Right ventricle myocardium inferior (tissue), 1 donor: ENCODE data around the gene TTC39C. TPM values are rescaled to one million over a fixed set of nuclear protein-coding genes. Genes with fewer than 3 reads are reported as not detected.

Source experiments
- ATAC-seq: fragments of 200-7000 bp; cut with Tn5 transposase; one replicate; pipeline ENCODE4 v1.9.1; 2020; ENCODE audit warnings: mild to moderate bottlenecking, moderate library complexity
- DNase-seq: peaks from one replicate; pipeline ENCODE4 v3.0.0; 2021; ENCODE audit errors: missing footprints
- intact Hi-C: fragments of 100-400 bp; cut with DNase I; formaldehyde crosslinking; loops from one replicate; pipeline ENCODE4 v1.11.0; 2022
- total RNA-seq: library from RNA; stranded (reverse); fragmentation: NEBNext Ultra II Directional; extraction: Animal tissue kit (Norgen Biotek cat#: 25700); gene quantifications from one replicate; pipeline ENCODE4 v1.2.1, GENCODE V29; 2021
- donor health status: DM: no; HTN: yes; CAD: no; lungs with severe emphysema.

The TTC39C gene
- total RNA-seq, 1 donor from 2014 or later = 4.0 TPM

DNA sequence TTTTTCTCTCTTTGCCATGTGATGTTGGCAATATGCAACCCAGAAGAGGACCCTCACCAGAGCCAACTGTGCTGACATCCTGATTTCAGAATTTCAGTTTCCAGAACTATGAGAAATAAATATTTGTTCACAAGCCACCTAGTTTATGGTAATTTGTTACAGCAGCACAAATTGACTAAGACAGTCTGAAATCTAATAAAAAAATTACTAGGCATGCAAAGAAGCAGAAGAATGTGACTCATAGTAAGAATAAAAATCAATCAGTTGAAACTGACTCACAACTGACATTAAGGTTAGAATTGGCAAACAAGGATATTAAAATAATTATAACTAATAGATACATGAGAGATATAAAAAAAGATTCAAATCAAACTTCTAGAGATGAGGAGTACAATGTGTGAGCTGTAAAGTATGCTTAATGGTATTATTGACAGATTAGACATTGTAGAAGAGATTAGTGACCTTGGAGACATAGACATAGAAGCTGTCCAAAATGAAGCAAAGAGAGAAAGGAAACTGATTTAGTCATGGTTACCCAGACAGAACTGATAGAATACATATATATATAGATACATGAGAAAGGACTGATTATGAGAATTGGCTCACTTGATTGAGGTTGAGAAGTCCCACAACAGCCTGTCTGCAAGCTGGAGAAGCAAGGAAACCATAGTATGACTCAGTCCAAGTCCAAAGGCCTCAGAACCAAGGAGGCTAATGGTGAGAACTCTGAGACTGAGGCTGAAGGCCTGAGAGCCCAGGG, 27.8 kb upstream of the TTC39C start:
- no peak for ATAC-seq

GRCh38 chr18:23990474-23991410, 23.8 kb upstream of the TTC39C start:
- DNase-seq (no peak), ATAC-seq (no peak)
- intact Hi-C loops = loop anchor here (10.0 kb wide), 1 partner anchor 496 kb away; no protein-coding TSS in a partner anchor

More for the DNA sequence above, 27.8 kb upstream of the TTC39C start:
- no peak for DNase-seq
- intact Hi-C loops = no loop called here

GRCh38 chr18:23992089-23992940, 22.2 kb upstream of the TTC39C start:
- intact Hi-C loops = loop anchor here (10.0 kb wide), 1 partner anchor 498 kb away; no protein-coding TSS in a partner anchor
- ATAC-seq (peak; percentile 93), DNase-seq (peak; percentile 74)

DNA sequence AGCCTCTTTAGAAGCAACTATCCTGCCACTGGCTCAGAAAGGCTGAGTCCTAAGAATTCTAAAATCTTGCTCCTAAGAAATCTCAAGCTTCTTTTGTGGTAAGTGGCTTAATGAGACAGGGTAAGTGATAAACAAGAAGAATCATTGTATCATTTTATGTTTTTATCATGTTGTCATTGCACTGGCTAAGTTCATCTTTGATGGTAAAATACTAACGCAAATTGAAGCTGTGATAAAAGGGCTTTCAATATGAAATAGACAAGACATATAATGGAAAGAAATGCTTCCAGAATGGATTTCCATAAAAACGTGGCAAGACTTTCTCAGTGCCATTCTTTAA, 21.6 kb upstream of the TTC39C start:
- ATAC-seq = no peak

DNA sequence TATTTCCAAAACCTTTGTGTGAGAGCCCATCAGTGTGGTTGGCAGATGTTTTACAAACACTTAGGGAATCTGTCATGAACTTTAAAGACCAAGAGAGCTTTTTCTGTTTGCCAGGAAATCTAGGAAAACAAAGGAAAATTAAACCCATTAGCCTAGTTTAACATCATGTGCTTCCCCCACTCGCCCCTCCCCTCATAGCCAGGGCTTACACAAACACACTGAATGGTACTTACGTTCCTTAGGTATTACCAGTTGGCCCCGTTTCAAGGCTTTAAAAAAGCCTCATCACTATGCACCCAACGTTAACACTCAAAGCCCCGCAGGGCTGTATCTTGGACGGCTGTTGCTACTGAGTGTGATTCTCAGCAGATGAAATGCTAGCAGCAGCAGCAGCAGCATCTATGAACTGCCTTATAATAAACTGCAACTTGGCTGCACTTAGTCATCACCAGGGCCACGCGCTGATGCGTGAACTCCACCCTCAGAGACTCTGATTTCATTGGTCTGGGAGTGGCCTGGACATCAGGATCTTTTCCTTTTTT, 20.1 kb upstream of the TTC39C start:
- ATAC-seq (peak; percentile 40), DNase-seq (peak; percentile 65)
- intact Hi-C loops = loop anchor here (10.0 kb wide), 1 partner anchor 500 kb away; no protein-coding TSS in a partner anchor

More for the DNA sequence above, 21.6 kb upstream of the TTC39C start:
- no peak for DNase-seq
- intact Hi-C loops = loop anchor here (10.0 kb wide), 1 partner anchor 498 kb away; no protein-coding TSS in a partner anchor

DNA sequence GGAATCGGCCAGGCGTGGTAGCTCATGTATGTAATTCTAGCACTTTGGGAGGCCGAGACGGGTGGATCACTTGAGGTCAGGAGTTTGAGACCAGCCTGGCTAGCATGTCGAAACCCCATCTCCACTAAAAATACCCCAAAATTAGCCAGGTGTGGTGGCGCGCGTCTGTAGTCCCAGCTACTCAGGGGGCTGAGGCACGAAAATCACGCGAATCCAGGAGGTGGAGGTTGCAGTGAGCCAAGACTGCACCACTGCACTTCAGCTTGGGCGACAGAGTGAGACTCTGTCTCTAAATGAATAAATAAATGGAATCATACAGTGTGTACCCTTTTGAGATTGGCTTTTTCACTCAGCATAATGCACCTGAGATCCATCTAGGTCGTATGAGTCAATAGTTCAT, 19.4 kb upstream of the TTC39C start:
- no peak for DNase-seq
- ATAC-seq = no peak
- intact Hi-C loops = loop anchor here (10.0 kb wide), 1 partner anchor 500 kb away; no protein-coding TSS in a partner anchor

GRCh38 chr18:23998018-23998417, 16.5 kb upstream of the TTC39C start:
- ATAC-seq (no peak), DNase-seq (no peak)
- intact Hi-C loops = loop anchor here (10.0 kb wide), 1 partner anchor 503 kb away; no protein-coding TSS in a partner anchor

DNA sequence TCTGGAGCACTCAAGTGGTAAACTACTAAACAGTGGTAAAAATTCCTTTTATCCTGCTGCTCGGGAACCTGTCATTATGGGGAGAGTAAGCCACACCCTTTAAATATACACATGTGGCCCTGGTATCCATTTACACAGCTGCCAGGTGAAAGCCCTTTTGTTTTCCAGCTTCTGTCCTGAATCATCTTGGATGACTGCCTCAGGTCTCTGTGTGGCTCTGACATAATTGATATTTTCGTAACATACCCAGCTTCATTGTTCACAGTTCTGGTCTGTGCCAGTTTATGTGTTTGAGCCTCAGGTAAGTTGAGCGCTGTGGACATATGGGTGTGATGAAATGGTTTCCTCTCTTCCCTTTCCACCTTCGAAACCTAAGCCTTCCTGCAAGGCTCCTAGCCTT, 15.7 kb upstream of the TTC39C start:
- DNase-seq (no peak), ATAC-seq (no peak)
- intact Hi-C loops = loop anchor here (10.0 kb wide), 1 partner anchor 504 kb away; no protein-coding TSS in a partner anchor

DNA sequence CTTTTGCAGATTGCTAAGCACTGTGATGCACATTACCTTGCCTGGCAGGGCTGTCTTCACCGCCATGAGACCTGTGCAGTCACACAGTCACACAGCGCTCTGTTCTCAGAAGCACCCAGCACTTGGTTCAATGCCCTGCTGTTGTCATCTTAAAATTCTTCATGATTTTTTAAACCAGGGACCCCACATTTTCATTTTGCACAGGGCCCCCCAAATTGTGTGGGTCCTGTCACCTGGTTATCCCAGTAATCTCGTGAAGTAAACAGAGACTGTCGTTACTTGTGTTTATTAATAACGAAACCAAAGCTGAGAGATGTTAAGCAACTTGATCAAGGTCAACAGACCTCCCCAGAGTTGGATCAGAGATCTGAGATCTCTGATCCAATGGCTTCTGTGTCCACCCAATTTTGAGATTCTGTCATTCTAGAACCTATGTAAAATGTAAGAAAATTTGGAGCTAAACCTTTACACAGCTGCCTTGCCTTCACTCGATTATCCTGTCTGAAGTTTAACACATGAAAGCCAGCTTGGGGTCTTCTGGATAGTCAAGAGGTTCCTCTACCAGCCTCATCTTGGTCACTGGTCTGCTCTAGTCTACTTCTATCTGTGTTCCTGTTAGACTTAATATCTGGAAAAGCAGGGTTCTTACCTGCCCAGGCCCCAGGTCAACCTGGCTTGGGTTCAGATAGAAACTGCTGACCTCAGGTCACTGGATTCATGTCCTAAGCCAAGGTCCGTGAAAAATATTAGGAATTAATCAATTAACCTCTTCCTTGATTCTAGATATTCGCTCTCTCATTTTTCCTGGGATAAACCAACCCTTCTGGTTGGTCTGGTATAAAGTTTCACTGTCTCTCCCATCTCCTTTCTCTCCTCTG, 13.7 kb upstream of the TTC39C start:
- ATAC-seq (no peak), DNase-seq (no peak)
- intact Hi-C loops = no loop called here

DNA sequence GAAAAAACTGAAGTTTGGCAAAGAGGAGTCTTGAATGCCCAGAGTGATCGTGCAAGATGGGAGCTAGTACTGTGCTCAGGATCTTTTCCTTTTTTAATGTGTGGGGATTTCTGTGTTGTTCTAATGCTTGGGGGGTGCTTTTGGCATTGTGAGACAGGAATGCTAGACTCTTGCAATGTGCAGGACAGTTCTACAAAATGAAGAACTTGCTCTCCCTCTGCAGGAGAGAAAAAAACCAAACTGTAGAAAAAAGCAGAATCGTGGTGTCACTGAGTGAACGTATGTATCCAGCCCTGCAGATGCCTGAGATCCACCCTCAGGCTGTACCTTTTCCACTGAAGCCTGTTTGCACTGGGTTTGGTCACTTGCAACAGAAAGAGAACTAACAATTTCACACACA, 12.1 kb upstream of the TTC39C start:
- intact Hi-C loops = no loop called here
- DNase-seq (no peak), ATAC-seq (no peak)

GRCh38 chr18:24003288-24003687, 11.3 kb upstream of the TTC39C start:
- ATAC-seq (no peak), DNase-seq (no peak)
- intact Hi-C loops = no loop called here

- ATAC-seq = no peak
- intact Hi-C loops = no loop called here
Measured at GRCh38 chr18:24003903-24004640, 10.5 kb upstream of the TTC39C start.

DNA sequence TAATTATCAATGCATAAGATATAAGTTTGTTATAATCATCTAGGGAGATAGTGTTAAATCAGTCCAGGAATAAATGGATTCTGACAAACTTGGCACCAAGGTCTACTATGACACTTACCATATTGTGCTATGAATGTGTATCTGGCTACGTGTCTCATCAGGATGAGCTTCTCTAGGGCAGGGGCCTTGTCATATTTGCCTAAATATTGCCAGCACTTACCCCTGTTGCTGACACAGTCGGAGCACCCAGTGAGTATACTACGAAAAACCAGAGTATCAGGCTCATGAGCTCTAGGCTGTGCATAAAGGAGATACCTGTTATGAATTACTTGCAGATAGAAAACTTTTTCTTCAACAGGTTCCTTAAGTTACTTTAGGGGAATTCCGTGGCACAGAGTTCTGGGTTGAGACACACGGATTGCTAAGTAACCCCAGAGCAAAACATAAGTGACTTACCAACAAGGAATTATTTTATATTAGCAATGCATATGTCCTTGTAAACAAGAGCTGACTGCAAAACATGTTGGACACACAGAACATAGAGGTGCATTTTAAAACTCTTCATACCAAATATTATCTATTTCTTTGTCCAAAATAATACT, 7.7 kb upstream of the TTC39C start:
- intact Hi-C loops = no loop called here
- DNase-seq (no peak), ATAC-seq (no peak)

More at GRCh38 chr18:24003903-24004640, 10.5 kb upstream of the TTC39C start:
- DNase-seq = no peak

DNA sequence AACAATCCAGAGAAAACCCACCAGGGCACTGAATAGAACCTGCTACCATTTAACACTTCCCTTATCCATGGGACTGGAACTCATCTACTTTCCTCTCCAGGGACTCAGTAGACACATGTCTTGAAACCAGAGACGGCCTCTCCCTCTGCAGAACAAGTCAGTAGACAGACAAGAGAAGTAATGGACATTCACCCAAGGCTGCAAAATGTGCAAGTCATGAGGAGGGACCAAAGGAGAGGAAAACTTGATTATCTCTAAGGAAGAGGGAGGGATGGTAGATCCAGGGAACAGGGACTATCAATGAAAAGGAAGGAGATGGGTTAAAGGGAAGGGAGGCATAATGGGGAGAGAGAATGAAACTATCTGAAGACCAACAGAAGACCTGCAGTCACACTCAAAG, 5.3 kb upstream of the TTC39C start:
- DNase-seq = no peak
- intact Hi-C loops = no loop called here
- ATAC-seq = no peak

GRCh38 chr18:24009651-24010333, 4.8 kb upstream of the TTC39C start:
- no peak for DNase-seq
- intact Hi-C loops = no loop called here
- no peak for ATAC-seq

GRCh38 chr18:24010673-24011072, 3.9 kb upstream of the TTC39C start:
- DNase-seq = no peak
- no peak for ATAC-seq
- intact Hi-C loops = no loop called here
